ENCODE data around the gene FAM32A.

- TF ChIP-seq CTCF (conservative IDR thresholded peaks at IDR 0.05 in 1 of 2, IDR thresholded peaks at IDR 0.05 in 1 of 2; ENCODE audit: low read depth in 1 of 2, low read length in 2 of 2) (no peak), EZH2 (IDR thresholded peaks at IDR 0.05; ENCODE audit: low read length, missing control alignments) (no peak)
These were observed 46.9 kb downstream of the FAM32A start for GRCh38 chr19:16232127-16232526.
